GM12865 (cell line): ENCODE results near the gene FLNC.

ENCODE experiments used
- DNase-seq: peaks from one replicate; pipeline ENCODE4 v3.0.0; 2010; ENCODE audit warnings: low read depth
- H3K4me3 ChIP-seq: 2 replicates; pipeline ENCODE4 v1.5.1; 2011; ENCODE audit warnings: mild to moderate bottlenecking, low read depth, low read length, control low read depth
- TF ChIP-seq, protein P1 (sequence below): IDR thresholded peaks from 2 replicates; pipeline ENCODE4 v1.5.1; 2011; ENCODE audit warnings: low read length, control low read depth, low read depth, inconsistent platforms; ENCODE audit not compliant: insufficient read depth; ENCODE audit errors: missing control alignments

FLNC gene

DNA sequence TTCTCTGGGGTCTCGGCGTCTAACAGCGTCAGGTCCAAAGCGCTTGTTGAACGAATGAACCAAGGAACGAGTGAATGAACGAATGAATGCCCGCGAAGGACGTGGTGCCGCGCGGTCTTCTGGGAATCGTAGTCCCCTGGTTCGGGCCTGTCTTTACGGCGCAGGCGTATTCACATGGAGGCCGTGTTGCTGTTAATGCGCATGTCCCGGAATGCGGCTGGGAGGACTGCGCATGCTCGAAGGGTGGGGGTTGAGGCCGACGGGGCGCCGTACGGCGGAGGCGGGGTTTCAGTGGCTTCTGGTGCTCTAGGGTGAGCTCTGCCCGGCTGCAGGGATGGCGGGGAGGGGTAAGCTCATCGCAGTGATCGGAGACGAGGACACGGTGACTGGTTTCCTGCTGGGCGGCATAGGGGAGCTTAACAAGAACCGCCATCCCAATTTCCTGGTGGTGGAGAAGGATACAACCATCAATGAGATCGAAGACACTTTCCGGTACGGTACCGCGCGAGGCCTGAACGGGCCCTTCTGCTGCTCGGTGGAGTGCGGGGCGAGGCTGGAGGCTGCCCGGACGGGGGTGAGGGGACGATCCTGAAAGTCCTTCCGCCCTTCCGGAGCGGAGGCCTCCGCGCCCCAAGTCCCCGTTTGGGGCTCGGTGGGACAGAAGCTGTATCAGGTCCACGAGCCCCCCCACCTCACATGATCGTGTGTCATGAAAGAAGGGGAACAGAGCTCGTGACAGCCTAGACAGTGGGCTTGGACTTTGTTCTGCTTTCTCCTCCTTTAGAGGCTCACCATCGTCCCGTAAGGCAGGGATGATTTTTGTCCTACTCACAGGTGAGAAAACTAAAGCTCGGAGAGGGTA, 32.6 kb downstream of the FLNC start, which contains the start of gene ATP6V1F:
TSS of gene ATP6V1F (plus strand) at position 286 of the 862 bp plus-strand sequence. CDS start at position 335, 49 bp downstream.
- TF ChIP-seq, protein P1, sequence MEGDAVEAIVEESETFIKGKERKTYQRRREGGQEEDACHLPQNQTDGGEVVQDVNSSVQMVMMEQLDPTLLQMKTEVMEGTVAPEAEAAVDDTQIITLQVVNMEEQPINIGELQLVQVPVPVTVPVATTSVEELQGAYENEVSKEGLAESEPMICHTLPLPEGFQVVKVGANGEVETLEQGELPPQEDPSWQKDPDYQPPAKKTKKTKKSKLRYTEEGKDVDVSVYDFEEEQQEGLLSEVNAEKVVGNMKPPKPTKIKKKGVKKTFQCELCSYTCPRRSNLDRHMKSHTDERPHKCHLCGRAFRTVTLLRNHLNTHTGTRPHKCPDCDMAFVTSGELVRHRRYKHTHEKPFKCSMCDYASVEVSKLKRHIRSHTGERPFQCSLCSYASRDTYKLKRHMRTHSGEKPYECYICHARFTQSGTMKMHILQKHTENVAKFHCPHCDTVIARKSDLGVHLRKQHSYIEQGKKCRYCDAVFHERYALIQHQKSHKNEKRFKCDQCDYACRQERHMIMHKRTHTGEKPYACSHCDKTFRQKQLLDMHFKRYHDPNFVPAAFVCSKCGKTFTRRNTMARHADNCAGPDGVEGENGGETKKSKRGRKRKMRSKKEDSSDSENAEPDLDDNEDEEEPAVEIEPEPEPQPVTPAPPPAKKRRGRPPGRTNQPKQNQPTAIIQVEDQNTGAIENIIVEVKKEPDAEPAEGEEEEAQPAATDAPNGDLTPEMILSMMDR = no peak
- H3K4me3 ChIP-seq = peak within 1 kb of the TSS; percentile 92
- DNase-seq = peak; percentile 98

DNA sequence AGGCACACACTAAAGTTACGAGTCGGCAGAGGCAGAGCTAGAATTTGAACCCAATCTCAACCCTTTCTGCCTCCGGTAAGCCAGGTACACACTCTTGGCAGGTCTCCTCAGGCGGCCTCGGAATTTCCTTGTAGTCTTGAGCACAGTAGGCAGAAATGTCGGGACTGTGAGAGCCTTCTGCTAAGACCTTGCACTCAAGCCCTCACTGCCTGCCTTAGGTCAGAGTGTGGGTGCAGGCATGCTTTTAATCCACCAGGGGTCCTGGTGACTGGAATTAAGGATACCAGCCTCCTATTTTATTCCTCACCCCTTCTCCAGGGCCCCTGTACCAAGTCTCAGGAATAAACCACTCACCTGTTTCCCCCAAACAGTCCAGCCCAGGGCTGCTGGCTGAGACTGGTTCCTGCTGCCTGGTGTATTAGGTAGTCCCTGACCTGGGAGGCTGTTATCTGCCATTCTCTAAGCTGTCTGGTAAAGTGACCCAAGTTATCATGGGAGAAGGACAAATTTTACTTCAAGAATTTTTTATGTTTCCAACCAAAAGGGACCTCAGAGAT, 33.3 kb downstream of the FLNC start:
- H3K4me3 ChIP-seq = peak overlapping the region; percentile 92
- DNase-seq = peak; percentile 80
- TF ChIP-seq, protein P1 = peak; percentile 62

DNA sequence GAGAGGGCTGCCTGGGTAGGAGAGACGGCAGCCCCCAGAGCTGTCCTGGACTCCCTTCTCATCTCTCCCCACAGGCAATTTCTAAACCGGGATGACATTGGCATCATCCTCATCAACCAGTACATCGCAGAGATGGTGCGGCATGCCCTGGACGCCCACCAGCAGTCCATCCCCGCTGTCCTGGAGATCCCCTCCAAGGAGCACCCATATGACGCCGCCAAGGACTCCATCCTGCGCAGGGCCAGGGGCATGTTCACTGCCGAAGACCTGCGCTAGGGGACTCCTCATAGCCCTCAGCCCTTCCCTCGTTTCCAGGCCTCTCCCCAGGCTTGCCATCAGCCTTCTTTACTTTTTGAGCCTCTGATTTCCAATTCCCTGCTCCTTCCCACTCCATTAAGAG, 35.1 kb downstream of the FLNC start:
- DNase-seq = no peak
- no peak overlapping the region for H3K4me3 ChIP-seq
- TF ChIP-seq, protein P1 = no peak

DNA sequence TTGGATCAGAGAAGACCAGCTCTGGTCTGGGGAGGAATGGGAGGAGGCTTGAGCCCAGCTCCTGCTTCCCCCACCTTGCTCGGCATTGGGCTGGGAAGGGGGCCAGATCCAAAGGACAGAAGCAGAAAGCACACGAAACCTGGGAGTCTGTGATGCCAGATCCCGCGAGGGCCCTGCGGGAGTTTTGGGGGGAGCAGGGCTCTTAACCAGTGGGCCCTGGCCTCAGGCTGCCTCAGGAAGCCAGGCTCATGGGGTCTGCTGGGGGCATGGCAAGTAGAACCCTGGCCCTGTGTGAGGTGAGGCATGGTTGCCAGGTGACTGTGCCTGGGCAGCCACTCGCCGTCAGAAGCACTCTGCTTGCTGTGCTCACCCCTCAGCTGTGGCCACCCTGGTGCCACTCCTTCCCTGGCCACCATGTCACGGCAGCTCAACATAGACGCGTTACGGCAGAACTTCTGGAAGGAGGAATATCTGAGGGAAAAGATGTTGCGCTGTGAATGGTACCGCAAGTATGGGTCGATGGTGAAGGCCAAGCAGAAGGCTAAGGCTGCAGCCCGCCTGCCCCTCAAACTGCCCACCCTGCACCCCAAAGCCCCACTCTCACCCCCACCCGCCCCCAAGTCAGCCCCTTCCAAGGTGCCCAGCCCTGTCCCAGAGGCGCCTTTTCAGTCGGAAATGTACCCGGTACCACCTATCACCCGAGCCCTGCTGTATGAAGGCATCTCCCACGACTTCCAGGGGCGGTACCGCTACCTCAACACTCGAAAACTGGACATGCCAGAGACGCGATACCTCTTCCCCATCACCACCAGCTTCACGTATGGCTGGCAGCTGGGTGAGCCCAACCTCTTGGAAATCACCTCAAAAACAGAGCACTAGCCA, 36.0 kb downstream of the FLNC start:
- no peak overlapping the region for H3K4me3 ChIP-seq
- no peak for DNase-seq
- TF ChIP-seq, protein P1 = no peak

DNA sequence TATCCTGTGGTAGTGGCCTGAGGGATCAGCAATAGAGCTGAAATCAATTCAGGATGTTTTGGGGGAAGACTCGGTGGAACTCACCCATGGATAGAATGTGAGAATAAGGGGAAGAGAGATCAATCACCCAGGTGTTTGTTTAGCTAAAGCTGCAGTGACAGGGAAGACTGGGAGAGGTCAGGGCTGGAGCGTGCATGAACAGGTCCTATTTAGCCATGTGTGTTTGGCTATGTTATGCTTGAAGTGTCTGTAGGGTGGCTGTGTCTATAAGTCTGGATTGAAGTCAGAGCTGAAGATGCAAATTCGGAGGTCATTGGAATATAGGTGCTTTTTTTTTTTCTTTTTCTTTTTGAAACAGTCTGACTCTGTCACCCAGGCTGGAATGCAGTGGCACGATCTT, 37.0 kb downstream of the FLNC start:
- TF ChIP-seq, protein P1 = no peak
- no peak for DNase-seq
- H3K4me3 ChIP-seq = no peak overlapping the region

DNA sequence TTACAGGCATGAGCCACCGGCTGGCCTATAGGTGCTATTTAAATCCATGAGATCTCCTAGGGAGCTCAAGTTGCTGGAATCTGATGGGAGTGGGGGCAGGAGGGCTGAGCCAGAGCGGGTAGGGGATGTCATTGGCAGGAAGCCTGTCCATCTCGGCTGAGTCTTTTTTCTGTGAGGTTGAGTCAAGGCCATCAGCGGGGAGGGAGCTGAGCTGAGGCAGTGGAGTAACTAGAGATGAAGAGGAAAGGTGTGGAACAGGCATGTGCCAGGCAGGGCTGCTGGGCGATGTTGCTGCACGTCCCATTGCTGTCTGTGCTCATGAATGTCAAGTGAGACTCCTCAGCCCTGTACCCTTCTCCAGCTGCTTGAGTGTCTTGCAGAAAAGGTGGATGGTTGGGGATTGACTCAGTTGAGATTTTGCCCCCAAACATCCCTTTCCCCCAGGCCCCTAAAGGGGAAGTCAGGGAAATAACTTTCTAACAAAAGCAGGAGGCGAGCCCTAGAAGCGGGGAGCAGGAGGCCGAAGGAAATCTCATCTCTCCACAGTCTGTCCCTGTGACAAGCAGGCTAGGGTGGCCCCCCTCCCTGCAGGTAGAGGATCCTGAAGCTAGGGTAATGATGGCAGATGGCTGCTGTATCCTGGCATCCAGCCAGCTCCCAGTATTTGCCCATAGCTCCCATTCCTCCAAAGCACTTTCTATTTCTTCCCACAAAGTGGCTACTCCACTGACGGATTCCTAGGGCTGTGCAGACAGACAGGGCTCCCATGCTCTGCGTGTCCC, 37.8 kb downstream of the FLNC start:
- no peak overlapping the region for H3K4me3 ChIP-seq
- DNase-seq = no peak
- TF ChIP-seq, protein P1 = no peak
